ENCODE results near the gene MBD3L5. TPM values are rescaled to one million over a fixed set of nuclear protein-coding genes. Genes with fewer than 3 reads are reported as not detected.

Gene MBD3L5
- total RNA-seq, 1 donor from 2014 or later, result not detected

DNA sequence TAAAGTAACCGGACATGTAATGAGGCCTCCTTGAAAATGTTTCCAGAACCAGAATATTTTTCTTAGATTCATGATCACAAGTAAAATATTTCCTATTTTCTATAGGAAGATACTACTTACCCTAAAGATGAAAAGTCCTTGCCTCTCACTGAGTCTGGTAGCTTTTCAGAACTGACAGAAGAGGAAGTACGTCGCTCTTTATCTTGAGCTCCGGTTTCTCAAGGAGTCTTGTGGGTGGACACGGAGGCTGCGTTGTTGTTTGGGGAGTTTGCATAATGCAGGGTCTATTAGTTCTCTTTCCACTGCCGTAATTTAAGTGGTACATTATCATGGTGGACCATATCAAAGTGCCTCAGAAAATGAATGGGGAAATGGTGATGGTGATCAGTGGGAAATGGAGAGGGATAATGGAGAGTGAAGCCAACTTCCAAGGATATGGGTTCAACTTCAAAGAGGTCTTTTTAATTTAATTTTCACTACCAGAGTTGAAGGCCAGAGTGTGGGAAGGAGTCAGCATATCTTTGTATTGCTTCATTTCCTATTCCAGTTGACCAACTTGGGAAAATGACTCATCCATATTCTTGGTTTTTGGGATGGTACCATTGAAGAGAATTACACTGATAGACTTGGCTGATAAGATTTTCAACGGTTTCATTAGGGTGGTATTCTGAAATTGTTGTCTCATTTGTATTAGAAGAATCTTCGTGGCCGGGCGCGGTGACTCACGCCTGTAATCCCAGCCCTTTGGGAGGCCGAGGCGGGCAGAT, 32.5 kb upstream of the MBD3L5 start:
- peaks cover 34% of the 10 kb centered on the region for H3K27me3 Mint-ChIP-seq (ENCODE audit: low read depth)
- peaks cover 13% of the 10 kb centered on the region for H3K9me3 Mint-ChIP-seq
- no peak for TF ChIP-seq CTCF (conservative IDR thresholded peaks at IDR 0.05)
- no peaks in the 10 kb centered on the region for H3K4me1 Mint-ChIP-seq
- no peak overlapping the region for H3K27ac Mint-ChIP-seq (ENCODE audit: unreplicated experiment)
- H3K4me3 Mint-ChIP-seq, result no peak overlapping the region
- H3K36me3 Mint-ChIP-seq (ENCODE audit: low read depth), result peaks cover 8% of the 10 kb centered on the region
- no peak for DNase-seq (ENCODE audit: low read depth, low spot score)

- Mint-ChIP-seq H3K27ac (ENCODE audit: unreplicated experiment) (no peak overlapping the region), H3K9me3 (peaks cover 10% of the 10 kb centered on the region)
- TF ChIP-seq CTCF (conservative IDR thresholded peaks at IDR 0.05), result no peak
Measured at GRCh38 chr19:6999933-7000332, 30.4 kb upstream of the MBD3L5 start.

GRCh38 chr19:7000333-7000732, 30.0 kb upstream of the MBD3L5 start:
- Mint-ChIP-seq H3K27ac (ENCODE audit: unreplicated experiment) (no peak overlapping the region), H3K36me3 (ENCODE audit: low read depth) (peaks cover 2% of the 10 kb centered on the region), H3K4me1 (no peaks in the 10 kb centered on the region), H3K4me3 (no peak overlapping the region), H3K9me3 (peaks cover 6% of the 10 kb centered on the region), H3K27me3 (ENCODE audit: low read depth) (peaks cover 38% of the 10 kb centered on the region)
- TF ChIP-seq CTCF (conservative IDR thresholded peaks at IDR 0.05), result no peak
- DNase-seq (ENCODE audit: low read depth, low spot score), result no peak

More at GRCh38 chr19:6999933-7000332, 30.4 kb upstream of the MBD3L5 start:
- Mint-ChIP-seq H3K27me3 (ENCODE audit: low read depth) (peaks cover 39% of the 10 kb centered on the region), H3K36me3 (ENCODE audit: low read depth) (peaks cover 6% of the 10 kb centered on the region), H3K4me3 (no peak overlapping the region), H3K4me1 (no peaks in the 10 kb centered on the region)
- DNase-seq (ENCODE audit: low read depth, low spot score), result no peak

DNA sequence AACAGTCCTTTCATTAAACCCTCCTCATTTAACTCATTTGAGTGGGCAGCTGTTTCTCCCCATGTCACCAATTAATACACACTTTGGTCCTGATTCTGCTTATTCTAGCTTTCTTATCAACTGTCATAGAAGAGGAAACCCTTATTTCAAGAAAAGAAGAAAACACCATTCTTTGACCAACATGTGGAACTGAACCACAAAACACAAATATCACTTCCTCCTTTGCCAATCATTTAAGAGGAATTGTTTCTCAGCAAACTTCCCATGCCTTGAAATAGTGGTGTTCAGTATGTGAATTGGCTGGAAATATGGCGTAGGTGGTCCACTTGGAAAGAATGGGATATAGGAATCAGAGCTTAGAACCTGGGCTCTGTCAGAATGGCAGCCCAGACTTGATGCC, 29.6 kb upstream of the MBD3L5 start:
- no peak overlapping the region for H3K27ac Mint-ChIP-seq (ENCODE audit: unreplicated experiment)
- H3K4me1 Mint-ChIP-seq, result no peaks in the 10 kb centered on the region
- no peak for DNase-seq (ENCODE audit: low read depth, low spot score)
- H3K9me3 Mint-ChIP-seq, result peaks cover 4% of the 10 kb centered on the region
- peaks cover 36% of the 10 kb centered on the region for H3K27me3 Mint-ChIP-seq (ENCODE audit: low read depth)
- H3K36me3 Mint-ChIP-seq (ENCODE audit: low read depth), result no peaks in the 10 kb centered on the region
- no peak for TF ChIP-seq CTCF (conservative IDR thresholded peaks at IDR 0.05)
- H3K4me3 Mint-ChIP-seq, result no peak overlapping the region

DNA sequence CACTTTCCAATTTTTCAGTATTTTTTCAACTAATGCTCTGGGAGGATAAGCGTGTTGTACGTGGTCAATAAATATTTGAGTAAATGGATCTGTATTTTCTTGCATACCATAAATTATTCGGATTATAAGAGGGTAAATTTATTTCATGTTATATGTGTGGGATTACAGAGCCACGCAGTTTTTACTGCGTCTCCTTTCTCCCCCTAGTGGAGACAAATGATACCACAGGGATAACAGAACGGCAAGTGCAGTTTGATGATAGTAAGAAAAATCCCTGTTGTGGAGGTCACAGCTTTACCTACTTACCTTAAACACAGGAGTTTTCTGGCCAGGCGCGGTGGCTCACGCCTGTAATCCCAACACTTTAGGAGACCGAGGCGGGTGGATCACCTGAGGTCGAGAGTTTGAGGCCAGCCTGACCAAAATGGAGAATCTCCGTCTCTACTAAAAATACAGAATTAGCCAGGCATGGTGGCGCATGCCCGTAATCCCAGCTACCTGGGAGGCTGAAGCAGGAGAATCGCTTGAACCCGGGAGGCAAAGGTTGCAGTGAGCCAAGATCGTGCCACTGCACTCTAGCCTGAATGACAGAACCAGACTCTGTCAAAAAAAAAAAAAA, 26.0 kb upstream of the MBD3L5 start:
- Mint-ChIP-seq H3K4me3 (no peak overlapping the region), H3K27me3 (ENCODE audit: low read depth) (peaks cover 27% of the 10 kb centered on the region), H3K27ac (ENCODE audit: unreplicated experiment) (no peak overlapping the region), H3K9me3 (peaks cover 4% of the 10 kb centered on the region), H3K36me3 (ENCODE audit: low read depth) (no peaks in the 10 kb centered on the region), H3K4me1 (no peaks in the 10 kb centered on the region)
- peak; percentile 10 for DNase-seq (ENCODE audit: low read depth, low spot score)
- peak; percentile 83 for TF ChIP-seq CTCF (conservative IDR thresholded peaks at IDR 0.05)

Measured in neural crest cell (in vitro differentiated cells).